Measurements from ENCODE around the gene ACER2.

The ACER2 gene

DNA sequence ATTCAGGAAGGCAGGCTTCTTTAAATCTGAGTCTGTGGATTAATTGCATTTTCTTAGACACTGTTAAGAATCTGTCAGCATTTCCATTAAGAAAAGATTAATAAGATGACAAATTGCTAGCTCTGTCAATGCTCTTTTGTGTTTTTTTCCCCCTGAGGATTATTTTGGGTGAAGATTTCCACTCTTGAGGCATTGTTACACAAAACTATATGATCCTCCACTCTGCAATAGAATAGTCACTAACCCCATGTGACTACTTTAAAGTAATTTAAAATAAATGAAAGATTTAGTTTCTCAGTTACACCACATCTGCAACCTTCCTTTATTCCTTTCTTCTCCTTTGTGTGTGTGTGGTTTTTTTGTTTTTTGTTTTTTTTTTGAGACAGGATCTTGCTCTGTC is 82.0 kb downstream of the ACER2 start:
- Histone ChIP-seq H3K4me3 (ENCODE audit: low read depth in 1 of 2, low read length in 1 of 2) (no peak overlapping the region), H3K27ac (no peak overlapping the region), H3K27me3 (peaks cover 17% of the 10 kb centered on the region), H3K36me3 (no peaks in the 10 kb centered on the region), H3K9me3 (no peaks in the 10 kb centered on the region), H3K4me1 (ENCODE audit: control insufficient read depth in 1 of 2, insufficient read depth in 1 of 2, low read depth in 1 of 2, low read length in 1 of 2) (no peaks in the 10 kb centered on the region)
- TF ChIP-seq, protein P1, sequence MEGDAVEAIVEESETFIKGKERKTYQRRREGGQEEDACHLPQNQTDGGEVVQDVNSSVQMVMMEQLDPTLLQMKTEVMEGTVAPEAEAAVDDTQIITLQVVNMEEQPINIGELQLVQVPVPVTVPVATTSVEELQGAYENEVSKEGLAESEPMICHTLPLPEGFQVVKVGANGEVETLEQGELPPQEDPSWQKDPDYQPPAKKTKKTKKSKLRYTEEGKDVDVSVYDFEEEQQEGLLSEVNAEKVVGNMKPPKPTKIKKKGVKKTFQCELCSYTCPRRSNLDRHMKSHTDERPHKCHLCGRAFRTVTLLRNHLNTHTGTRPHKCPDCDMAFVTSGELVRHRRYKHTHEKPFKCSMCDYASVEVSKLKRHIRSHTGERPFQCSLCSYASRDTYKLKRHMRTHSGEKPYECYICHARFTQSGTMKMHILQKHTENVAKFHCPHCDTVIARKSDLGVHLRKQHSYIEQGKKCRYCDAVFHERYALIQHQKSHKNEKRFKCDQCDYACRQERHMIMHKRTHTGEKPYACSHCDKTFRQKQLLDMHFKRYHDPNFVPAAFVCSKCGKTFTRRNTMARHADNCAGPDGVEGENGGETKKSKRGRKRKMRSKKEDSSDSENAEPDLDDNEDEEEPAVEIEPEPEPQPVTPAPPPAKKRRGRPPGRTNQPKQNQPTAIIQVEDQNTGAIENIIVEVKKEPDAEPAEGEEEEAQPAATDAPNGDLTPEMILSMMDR (IDR thresholded peaks at IDR 0.05), result no peak

DNA sequence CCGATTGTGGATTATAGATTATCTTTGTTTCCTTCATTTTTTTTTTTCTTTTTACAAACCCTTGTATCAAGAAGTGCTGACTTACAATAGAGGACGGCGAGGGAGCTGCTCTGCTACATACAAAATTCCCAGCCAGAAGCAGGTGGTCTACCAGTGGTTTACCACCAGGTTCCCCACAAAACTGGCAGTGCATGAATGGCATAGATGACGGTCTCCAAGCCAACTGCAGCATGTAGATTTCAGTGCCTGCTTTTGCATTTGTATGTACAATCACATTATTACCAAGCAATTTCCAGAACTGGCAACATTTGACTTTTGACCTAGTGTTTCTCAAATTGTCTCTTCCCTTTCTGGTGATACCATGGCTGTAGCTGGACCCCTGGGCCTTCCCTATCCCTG is 84.0 kb downstream of the ACER2 start:
- Histone ChIP-seq H3K36me3 (no peaks in the 10 kb centered on the region), H3K4me3 (ENCODE audit: low read depth in 1 of 2, low read length in 1 of 2) (no peak overlapping the region), H3K4me1 (ENCODE audit: control insufficient read depth in 1 of 2, insufficient read depth in 1 of 2, low read depth in 1 of 2, low read length in 1 of 2) (no peaks in the 10 kb centered on the region), H3K9me3 (no peaks in the 10 kb centered on the region), H3K27me3 (peaks cover 17% of the 10 kb centered on the region), H3K27ac (no peak overlapping the region)
- TF ChIP-seq, protein P1 (IDR thresholded peaks at IDR 0.05), result no peak

DNA sequence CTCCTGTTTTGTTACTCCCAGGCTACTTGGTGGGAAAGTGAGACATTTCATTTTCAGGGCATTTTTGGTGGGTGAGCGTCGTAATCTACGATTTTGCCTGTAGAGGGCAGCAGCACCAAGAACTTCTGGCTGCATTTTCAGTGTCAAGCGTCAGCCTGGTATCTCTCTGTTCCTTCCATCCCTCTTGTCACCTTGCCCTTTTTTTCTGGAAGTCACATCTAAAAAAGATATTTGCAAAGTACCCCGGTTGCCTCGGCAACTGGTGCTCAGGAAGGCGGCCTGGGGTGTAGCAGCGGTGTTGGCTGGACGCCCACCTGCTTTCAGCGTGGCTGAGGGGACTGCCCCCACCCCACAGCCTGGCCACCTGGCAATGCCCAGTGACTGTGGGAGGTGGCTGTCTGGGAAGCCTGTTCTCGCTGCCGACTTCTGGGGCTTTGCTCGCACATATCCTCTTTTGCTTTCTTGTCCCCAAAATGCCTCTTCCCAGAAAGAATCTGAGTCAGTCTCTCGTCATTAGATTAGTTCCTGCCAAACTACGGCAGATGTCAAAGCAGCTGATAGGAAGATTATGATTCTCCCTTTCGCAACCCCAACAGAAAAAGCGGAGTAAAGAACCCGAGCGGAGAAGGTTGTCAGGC is 84.5 kb downstream of the ACER2 start:
- H3K36me3 ChIP-seq, result no peaks in the 10 kb centered on the region
- H3K4me1 ChIP-seq (ENCODE audit: control insufficient read depth in 1 of 2, insufficient read depth in 1 of 2, low read depth in 1 of 2, low read length in 1 of 2), result no peaks in the 10 kb centered on the region
- TF ChIP-seq, protein P1 (IDR thresholded peaks at IDR 0.05), result no peak
- H3K27ac ChIP-seq, result no peak overlapping the region
- no peak overlapping the region for H3K4me3 ChIP-seq (ENCODE audit: low read depth in 1 of 2, low read length in 1 of 2)
- no peaks in the 10 kb centered on the region for H3K9me3 ChIP-seq
- H3K27me3 ChIP-seq, result peaks cover 17% of the 10 kb centered on the region

DNA sequence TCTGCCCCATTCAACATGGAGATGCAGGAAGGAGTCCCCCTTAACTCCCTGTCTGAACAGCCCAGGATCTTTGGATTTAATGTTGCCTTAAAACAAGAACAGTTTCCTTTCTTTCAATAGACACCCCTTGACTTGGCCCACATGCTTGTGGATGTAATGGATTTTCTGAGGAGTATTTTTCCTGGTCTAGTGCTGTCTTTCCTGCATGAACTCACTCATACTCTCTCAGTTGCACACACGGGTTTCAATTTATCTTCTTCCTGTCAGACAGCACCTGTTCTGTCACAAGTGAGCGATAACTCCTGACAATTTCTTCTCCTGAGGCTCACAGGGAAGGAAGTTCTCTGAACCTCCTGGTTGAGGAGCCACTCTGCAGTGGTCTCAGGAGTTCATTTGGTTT is 85.1 kb downstream of the ACER2 start:
- TF ChIP-seq, protein P1 (IDR thresholded peaks at IDR 0.05), result no peak
- no peak overlapping the region for H3K27ac ChIP-seq
- H3K36me3 ChIP-seq, result no peaks in the 10 kb centered on the region
- H3K4me1 ChIP-seq (ENCODE audit: control insufficient read depth in 1 of 2, insufficient read depth in 1 of 2, low read depth in 1 of 2, low read length in 1 of 2), result no peaks in the 10 kb centered on the region
- peaks cover 17% of the 10 kb centered on the region for H3K27me3 ChIP-seq
- no peak overlapping the region for H3K4me3 ChIP-seq (ENCODE audit: low read depth in 1 of 2, low read length in 1 of 2)
- no peaks in the 10 kb centered on the region for H3K9me3 ChIP-seq

DNA sequence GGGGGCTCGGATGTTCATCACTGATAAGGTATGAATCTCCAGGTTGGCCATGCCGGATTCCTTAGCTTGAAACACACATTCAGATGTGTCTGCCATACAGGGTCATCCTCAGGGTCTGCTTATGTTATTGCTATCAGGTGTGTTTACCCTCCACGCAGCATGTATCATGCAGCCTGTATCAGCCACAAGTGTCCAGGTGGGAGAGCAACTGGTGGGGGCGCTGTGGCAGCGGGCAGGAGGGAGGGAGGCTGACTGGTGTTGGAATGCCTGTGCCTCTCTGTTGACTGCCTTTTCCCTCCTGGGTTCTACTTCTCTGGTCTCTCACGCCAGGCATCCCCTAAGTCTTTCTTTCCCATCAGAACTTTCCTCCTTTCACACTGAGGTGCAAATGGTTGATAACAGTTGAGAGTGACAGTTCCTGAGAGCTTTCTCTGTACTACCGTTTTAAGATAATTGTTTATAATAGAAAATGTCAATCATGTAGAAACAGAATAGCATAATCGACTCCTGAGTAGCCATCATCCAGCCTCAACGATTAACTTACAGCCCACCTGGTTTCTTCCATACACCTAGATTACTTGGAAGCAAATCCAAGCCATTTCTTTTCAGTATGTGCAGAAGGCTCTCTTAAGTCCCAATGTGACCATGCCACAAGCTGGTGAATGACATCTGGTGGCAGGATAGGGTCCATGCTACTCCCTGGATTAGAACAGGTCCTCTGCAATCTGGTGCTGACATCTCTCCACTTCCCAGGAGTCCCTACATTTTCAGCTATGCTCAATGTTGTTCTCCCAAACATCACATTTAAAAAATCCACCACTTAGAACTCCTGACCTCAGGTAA is 86.6 kb downstream of the ACER2 start:
- H3K4me1 ChIP-seq (ENCODE audit: control insufficient read depth in 1 of 2, insufficient read depth in 1 of 2, low read depth in 1 of 2, low read length in 1 of 2), result no peaks in the 10 kb centered on the region
- H3K27ac ChIP-seq, result no peak overlapping the region

More for the DNA sequence above, 86.6 kb downstream of the ACER2 start:
- Histone ChIP-seq H3K27me3 (peaks cover 17% of the 10 kb centered on the region), H3K9me3 (no peaks in the 10 kb centered on the region), H3K4me3 (ENCODE audit: low read depth in 1 of 2, low read length in 1 of 2) (no peak overlapping the region), H3K36me3 (no peaks in the 10 kb centered on the region)
- TF ChIP-seq, protein P1 (IDR thresholded peaks at IDR 0.05), result no peak

All from neutrophil (primary cell).